ENCODE results near the gene NXNL1. TPM values are rescaled to one million over a fixed set of nuclear protein-coding genes. Genes with fewer than 3 reads are reported as not detected.

Gene NXNL1
- total and polyA plus RNA-seq, 2 of the 13 experiments (the other 11 are each of a cell fraction or from before 2014, with no cell fraction given) = not detected

GRCh38 chr19:17406046-17406886, 54.5 kb downstream of the NXNL1 start (continued):
- TF ChIP-seq FOXP4 (CRISPR knock-in tag; IDR thresholded peaks at IDR 0.05) (no peak; the same call in 1 of the 2 replicates), ATF7 (IDR thresholded peaks at IDR 0.05) (no peak), ATF7 (CRISPR knock-in tag; IDR thresholded peaks at IDR 0.05) (0 out of 2 replicates have a peak, but pooled peaks have one; percentile 35), ZNF660 (CRISPR knock-in tag; IDR thresholded peaks at IDR 0.05; ENCODE audit: borderline replicate concordance, low read depth) (no peak), ZNF614 (CRISPR knock-in tag; IDR thresholded peaks at IDR 0.05; ENCODE audit: borderline replicate concordance) (peak; percentile 4; the same call in 1 of the 2 replicates), REST (IDR thresholded peaks at IDR 0.05; ENCODE audit: borderline replicate concordance in 1 of 2, low read depth in 1 of 2, low read length in 2 of 2) (no peak), MXI1 (IDR thresholded peaks at IDR 0.05; ENCODE audit: borderline replicate concordance, low read depth, low read length) (0 out of 3 replicates have a peak, but pooled peaks have one; percentile 13), POLR2G (IDR thresholded peaks at IDR 0.05; ENCODE audit: low read depth, low read length) (peak; percentile 13; the same call in 1 of the 2 replicates), NR2F6 (IDR thresholded peaks at IDR 0.05) (0 out of 2 replicates have a peak, but pooled peaks have one; percentile 8), NR2F6 (CRISPR knock-in tag; IDR thresholded peaks at IDR 0.05) (no peak), ZSCAN31 (CRISPR knock-in tag; IDR thresholded peaks at IDR 0.05; ENCODE audit: low read depth) (0 out of 2 replicates have a peak, but pooled peaks have one; percentile 12), ZFP90 (CRISPR knock-in tag; IDR thresholded peaks at IDR 0.05; ENCODE audit: borderline replicate concordance) (peak; percentile 31; the same call in 1 of the 2 replicates), TFAP4 (IDR thresholded peaks at IDR 0.05; ENCODE audit: borderline replicate concordance, low read depth) (peak; percentile 16; the same call in 1 of the 2 replicates), STAG1 (CRISPR knock-in tag; IDR thresholded peaks at IDR 0.05) (no peak)

Data from HepG2 (cell line).